Kidney epithelial cell (primary cell): Measurements from ENCODE around the gene NOS1. TPM values are rescaled to one million over a fixed set of nuclear protein-coding genes. Genes with fewer than 3 reads are reported as not detected.

Experiments
- DNase-seq: peaks from one replicate; pipeline ENCODE4 v3.0.0-alpha.2; 2010; ENCODE audit warnings: low read depth
- H3K27me3 ChIP-seq: 2 replicates; pipeline ENCODE4 v1.6.0; 2011; ENCODE audit warnings: low read length; ENCODE audit not compliant: control insufficient read depth, insufficient read depth
- H3K36me3 ChIP-seq: 2 replicates; pipeline ENCODE4 v1.5.1; 2011; ENCODE audit warnings: low read length; ENCODE audit not compliant: control insufficient read depth, insufficient read depth
- H3K4me3 ChIP-seq: 2 replicates; pipeline ENCODE4 v1.5.1; 2011; ENCODE audit warnings: low read depth, mild to moderate bottlenecking, control low read depth, low read length
- CTCF ChIP-seq: IDR thresholded peaks from 2 replicates; pipeline ENCODE4 v1.5.1; 2011; ENCODE audit warnings: mild to moderate bottlenecking, moderate library complexity, low read length, control low read depth, inconsistent platforms; ENCODE audit not compliant: insufficient read depth, poor library complexity, severe bottlenecking
- total RNA-seq: library from RNA; depleted of rRNA; stranded (reverse); fragments of >200 nt; gene quantifications from 2 replicates; pipeline ENCODE4 v1.2.3, GENCODE V29; 2015

NOS1 gene
- total RNA-seq, 1 donor from 2014 or later = 0.04 TPM

GRCh38 chr12:117162167-117162539 lies 199.3 kb downstream of the NOS1 start:
- H3K27me3 ChIP-seq = no peaks in the 10 kb centered on the region
- TF ChIP-seq CTCF = no peak
- H3K36me3 ChIP-seq = peaks cover 1% of the 10 kb centered on the region
- no peak for DNase-seq
- no peak overlapping the region for H3K4me3 ChIP-seq

- H3K36me3 ChIP-seq = peaks cover 1% of the 10 kb centered on the region
- no peaks in the 10 kb centered on the region for H3K27me3 ChIP-seq
- no peak for DNase-seq
- H3K4me3 ChIP-seq = no peak overlapping the region
- TF ChIP-seq CTCF = no peak
Observed at GRCh38 chr12:117161460-117162166, 199.8 kb downstream of the NOS1 start.

GRCh38 chr12:117159674-117160073 lies 201.8 kb downstream of the NOS1 start:
- peaks cover 3% of the 10 kb centered on the region for H3K36me3 ChIP-seq
- DNase-seq = no peak
- H3K27me3 ChIP-seq = no peaks in the 10 kb centered on the region
- TF ChIP-seq CTCF = no peak
- H3K4me3 ChIP-seq = no peak overlapping the region

- no peaks in the 10 kb centered on the region for H3K27me3 ChIP-seq
- TF ChIP-seq CTCF = no peak
- no peak overlapping the region for H3K4me3 ChIP-seq
- peaks cover 3% of the 10 kb centered on the region for H3K36me3 ChIP-seq
- no peak for DNase-seq
Observed at GRCh38 chr12:117158911-117159553, 202.4 kb downstream of the NOS1 start.

Other genes with a start within 250 kb of the NOS1 start
- 72.8 and 82.1 TPM in 2 replicates for gene FBXO21, start 171.2 kb downstream of the NOS1 start, total RNA-seq